ENCODE results near the gene SLC25A31.

- TF ChIP-seq CTCF (IDR thresholded peaks at IDR 0.05; ENCODE audit: low read depth, low read length, missing input control) (no peak), YY1 (IDR thresholded peaks at IDR 0.05) (no peak), RXRA (IDR thresholded peaks at IDR 0.05) (no peak), TAF1 (conservative IDR thresholded peaks at IDR 0.05) (no peak), GABPA (IDR thresholded peaks at IDR 0.05 in 1 of 2, conservative IDR thresholded peaks at IDR 0.05 in 1 of 2) (no peak), JUND (IDR thresholded peaks at IDR 0.05) (no peak)
Measured at GRCh38 chr4:127778102-127778501, 47.9 kb downstream of the SLC25A31 start.

All from liver (tissue), 3 donors.